Keratinocyte (primary cell): Measurements from ENCODE around the gene MAGI2. TPM values are rescaled to one million over a fixed set of nuclear protein-coding genes. Genes with fewer than 3 reads are reported as not detected.

Source experiments
- DNase-seq: peaks from one replicate; pipeline ENCODE4 v3.0.0-alpha.2; 2011; ENCODE audit warnings: low read depth, missing footprints, low spot score
- FAIRE-seq: peaks from 2 replicates; lab custom pipeline; 2011; peaks lifted over from hg19 to GRCh38; lab: Jason Lieb, UNC
- H2AFZ ChIP-seq: 2 replicates; pipeline ENCODE4 v1.6.0; 2012; ENCODE audit warnings: low read length, control low read depth, inconsistent platforms; ENCODE audit not compliant: control insufficient read depth
- H3K27ac ChIP-seq: 2 replicates; pipeline ENCODE4 v1.5.1; 2011; ENCODE audit warnings: low read length; ENCODE audit not compliant: control insufficient read depth, insufficient read depth
- H3K27me3 ChIP-seq: 3 replicates; pipeline ENCODE4 v1.6.0; 2011; ENCODE audit warnings: low read length; ENCODE audit not compliant: control insufficient read depth, insufficient read depth; ENCODE audit errors: extremely low read depth
- H3K36me3 ChIP-seq, 2 experiments: 2 replicates in 1 of 2; 3 replicates in 1 of 2; pipeline ENCODE4 v1.5.1; 2011; ENCODE audit warnings: low read length in 2 of 2, mild to moderate bottlenecking in 1 of 2; ENCODE audit not compliant: control insufficient read depth in 2 of 2, insufficient read depth in 2 of 2; ENCODE audit errors: extremely low read depth in 1 of 2
- H3K4me1 ChIP-seq: 3 replicates; pipeline ENCODE4 v1.5.1; 2011; ENCODE audit warnings: low read length; ENCODE audit not compliant: control insufficient read depth, insufficient read depth; ENCODE audit errors: extremely low read depth
- H3K4me2 ChIP-seq: 3 replicates; pipeline ENCODE4 v1.6.0; 2011; ENCODE audit warnings: low read depth, low read length; ENCODE audit not compliant: control insufficient read depth, insufficient read depth; ENCODE audit errors: extremely low read depth
- H3K4me3 ChIP-seq, 3 experiments: fragments of 200-600 bp in 1 of 3; sonication (generic) in 1 of 3; 2 replicates in 2 of 3; 3 replicates in 1 of 3; pipeline ENCODE4 v1.5.1; 2011 to 2016; ENCODE audit warnings: low read length in 3 of 3, mild to moderate bottlenecking in 3 of 3, control low read depth in 2 of 3, inconsistent platforms in 1 of 3, low read depth in 1 of 3, mixed read lengths in 1 of 3, mixed run types in 1 of 3, moderate library complexity in 1 of 3; ENCODE audit not compliant: control insufficient read depth in 2 of 3, insufficient read depth in 2 of 3; ENCODE audit errors: extremely low read depth in 1 of 3
- H3K79me2 ChIP-seq: 2 replicates; pipeline ENCODE4 v1.6.0; 2012; ENCODE audit warnings: low read length; ENCODE audit not compliant: control insufficient read depth, insufficient read depth
- H3K9ac ChIP-seq: 3 replicates; pipeline ENCODE4 v1.6.0; 2011; ENCODE audit warnings: low read length; ENCODE audit not compliant: control insufficient read depth, insufficient read depth; ENCODE audit errors: extremely low read depth
- H3K9me1 ChIP-seq: 3 replicates; pipeline ENCODE4 v1.6.0; 2011; ENCODE audit warnings: low read length; ENCODE audit not compliant: control insufficient read depth, insufficient read depth; ENCODE audit errors: extremely low read depth
- H3K9me3 ChIP-seq: 2 replicates; pipeline ENCODE4 v1.5.1; 2012; ENCODE audit warnings: low read depth, low read length; ENCODE audit not compliant: control insufficient read depth
- H4K20me1 ChIP-seq: 3 replicates; pipeline ENCODE4 v1.6.0; 2011; ENCODE audit warnings: low read length; ENCODE audit not compliant: control insufficient read depth, insufficient read depth; ENCODE audit errors: extremely low read depth
- EZH2 ChIP-seq: IDR thresholded peaks from one replicate; pipeline ENCODE4 v1.6.1; 2012; ENCODE audit warnings: inconsistent platforms, mild to moderate bottlenecking, low read length, moderate library complexity
- dilution Hi-C: fragments of 300-500 bp; cut with MboI; formaldehyde crosslinking; loops from one replicate; pipeline ENCODE4 v1.7.0; 2020; ENCODE audit warnings: low sequenced_read_pairs; ENCODE audit not compliant: extremely low pct_ligation_motif_present
- polyA plus RNA-seq, 5 experiments: library from polyadenylated mRNA; depleted of rRNA in 3 of 5; stranded (reverse) in 3 of 5; stranded (forward) in 1 of 5; unstranded in 1 of 5; fragments of >200 nt; gene quantifications; 1 replicate in 1 of 5; 2 replicates in 3 of 5; 3 replicates in 1 of 5; pipeline versions ENCODE4 v1.2.1 to v1.2.3, GENCODE V29; 2011 to 2012; ENCODE audit warnings: missing spikeins in 2 of 5, low read depth in 1 of 5, low replicate concordance in 1 of 5
- TF ChIP-seq, protein P1 (sequence below), 3 experiments: IDR thresholded peaks in 1 of 3; conservative IDR thresholded peaks in 1 of 3; optimal IDR thresholded peaks in 1 of 3; 2 replicates in 2 of 3; 3 replicates in 1 of 3; pipeline versions ENCODE3 to v1.5.1; 2011; ENCODE audit warnings: low read length in 3 of 3, mild to moderate bottlenecking in 3 of 3, moderate library complexity in 2 of 3, control low read depth in 1 of 3, inconsistent platforms in 1 of 3; ENCODE audit not compliant: insufficient read depth in 2 of 3; ENCODE audit errors: extremely low read depth in 1 of 3

The MAGI2 gene
- polyA plus RNA-seq, 1 donor (not counting 4 experiments of a cell fraction or from before 2014, with no cell fraction given), result 0.07 TPM

DNA sequence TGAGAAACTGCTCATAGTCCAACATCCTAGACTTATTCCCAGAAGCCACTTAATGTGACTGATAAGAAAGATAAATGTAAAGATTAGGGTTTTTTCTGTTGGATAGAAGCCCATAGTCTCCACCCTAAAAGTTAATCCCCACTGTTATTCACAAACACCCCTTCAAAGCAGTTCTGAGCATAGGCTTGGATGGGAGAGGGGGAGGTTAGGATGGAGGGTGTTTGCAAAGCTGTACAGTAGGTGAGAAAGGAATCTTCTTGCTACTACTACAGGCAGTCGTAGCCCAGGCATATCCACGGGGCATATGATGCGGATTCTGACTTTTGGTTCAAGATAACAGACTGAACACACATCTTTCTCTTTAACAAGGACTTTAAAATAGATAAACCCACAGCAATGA lies 1119.0 kb downstream of the MAGI2 start:
- FAIRE-seq (no peak), DNase-seq (no peak)
- Histone ChIP-seq H4K20me1 (no peaks in the 10 kb centered on the region), H3K27me3 (no peaks in the 10 kb centered on the region), H3K9me3 (no peaks in the 10 kb centered on the region), H3K4me1 (no peaks in the 10 kb centered on the region), H3K4me2 (no peak overlapping the region), H3K27ac (no peak overlapping the region), H3K79me2 (no peaks in the 10 kb centered on the region), H3K36me3 (no peaks in the 10 kb centered on the region), H3K4me3 (no peak overlapping the region), H2AFZ (no peak overlapping the region), H3K9ac (no peak overlapping the region), H3K9me1 (no peaks in the 10 kb centered on the region)
- dilution Hi-C loops, result no loop called here
- no peak for TF ChIP-seq EZH2
- TF ChIP-seq, protein P1, sequence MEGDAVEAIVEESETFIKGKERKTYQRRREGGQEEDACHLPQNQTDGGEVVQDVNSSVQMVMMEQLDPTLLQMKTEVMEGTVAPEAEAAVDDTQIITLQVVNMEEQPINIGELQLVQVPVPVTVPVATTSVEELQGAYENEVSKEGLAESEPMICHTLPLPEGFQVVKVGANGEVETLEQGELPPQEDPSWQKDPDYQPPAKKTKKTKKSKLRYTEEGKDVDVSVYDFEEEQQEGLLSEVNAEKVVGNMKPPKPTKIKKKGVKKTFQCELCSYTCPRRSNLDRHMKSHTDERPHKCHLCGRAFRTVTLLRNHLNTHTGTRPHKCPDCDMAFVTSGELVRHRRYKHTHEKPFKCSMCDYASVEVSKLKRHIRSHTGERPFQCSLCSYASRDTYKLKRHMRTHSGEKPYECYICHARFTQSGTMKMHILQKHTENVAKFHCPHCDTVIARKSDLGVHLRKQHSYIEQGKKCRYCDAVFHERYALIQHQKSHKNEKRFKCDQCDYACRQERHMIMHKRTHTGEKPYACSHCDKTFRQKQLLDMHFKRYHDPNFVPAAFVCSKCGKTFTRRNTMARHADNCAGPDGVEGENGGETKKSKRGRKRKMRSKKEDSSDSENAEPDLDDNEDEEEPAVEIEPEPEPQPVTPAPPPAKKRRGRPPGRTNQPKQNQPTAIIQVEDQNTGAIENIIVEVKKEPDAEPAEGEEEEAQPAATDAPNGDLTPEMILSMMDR (optimal IDR thresholded peaks at IDR 0.05 in 1 of 3, IDR thresholded peaks at IDR 0.05 in 1 of 3, conservative IDR thresholded peaks at IDR 0.05 in 1 of 3; ENCODE audit: extremely low read depth in 1 of 3, insufficient read depth in 2 of 3, low read length in 3 of 3), result no peak

DNA sequence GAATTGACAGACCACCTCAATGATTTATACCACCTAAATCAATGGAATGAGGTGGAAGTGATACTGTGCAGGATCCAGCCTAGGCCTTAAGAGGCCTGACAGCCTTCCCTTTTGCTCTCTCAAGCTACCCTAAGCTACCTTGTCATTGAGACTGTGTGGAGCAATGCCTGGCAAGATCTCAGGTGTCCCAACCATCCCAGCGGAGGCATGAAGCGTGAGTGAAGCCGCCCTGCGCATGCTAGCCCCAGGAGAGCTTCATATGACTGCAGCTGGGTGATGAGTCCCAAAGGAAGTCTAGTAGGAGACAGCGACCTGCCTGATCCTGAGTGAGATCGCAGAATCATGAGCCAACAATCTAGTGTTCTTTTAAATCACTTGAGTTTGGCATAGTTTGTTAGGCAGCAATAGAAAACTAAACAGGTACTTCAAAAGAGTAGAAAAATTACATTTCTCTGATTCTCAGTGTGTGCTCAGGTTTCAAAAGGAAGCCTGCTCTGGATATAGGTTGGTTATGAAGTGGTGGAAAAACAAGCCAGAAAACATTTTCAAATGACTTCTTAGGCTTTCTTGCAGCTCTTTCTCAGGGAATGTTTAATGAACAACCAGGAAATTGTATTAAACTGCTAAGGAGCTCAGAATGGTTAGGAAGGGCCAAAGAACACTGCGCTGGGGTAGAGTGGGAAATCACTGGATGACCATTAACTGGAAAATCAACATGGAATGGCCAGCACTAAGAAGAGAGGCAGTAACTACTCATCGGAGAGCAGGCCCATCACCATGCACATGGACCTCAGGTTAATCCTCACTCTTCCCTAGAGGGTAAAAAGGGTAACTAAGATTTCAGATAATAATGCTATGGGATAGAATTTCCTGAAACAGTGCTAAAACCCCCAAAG lies 1119.7 kb downstream of the MAGI2 start:
- Histone ChIP-seq H3K9me3 (no peaks in the 10 kb centered on the region), H3K27ac (no peak overlapping the region), H4K20me1 (no peaks in the 10 kb centered on the region), H3K4me1 (no peaks in the 10 kb centered on the region), H3K4me2 (no peak overlapping the region), H3K79me2 (no peaks in the 10 kb centered on the region), H2AFZ (no peak overlapping the region), H3K4me3 (no peak overlapping the region), H3K36me3 (no peaks in the 10 kb centered on the region), H3K9ac (no peak overlapping the region), H3K27me3 (no peaks in the 10 kb centered on the region), H3K9me1 (no peaks in the 10 kb centered on the region)
- DNase-seq, result no peak
- TF ChIP-seq EZH2, result no peak
- TF ChIP-seq, protein P1 (optimal IDR thresholded peaks at IDR 0.05 in 1 of 3, IDR thresholded peaks at IDR 0.05 in 1 of 3, conservative IDR thresholded peaks at IDR 0.05 in 1 of 3; ENCODE audit: extremely low read depth in 1 of 3, insufficient read depth in 2 of 3, low read length in 3 of 3), result no peak
- dilution Hi-C loops, result no loop called here
- no peak for FAIRE-seq
